GM19455 (cell line): ENCODE data around the gene DAP3.
"Not testable (repeated sequence)": the region's sequence is repeated elsewhere in the genome, so short reads cannot be mapped to it uniquely, and the experiment has no call there.

Experiments
- ATAC-seq: cut with Tn5 transposase; IDR thresholded peaks from one replicate; pipeline ENCODE4 v1.9.1; 2021; ENCODE audit not compliant: unreplicated experiment

The DAP3 gene

GRCh38 chr1:155689081-155689607 is at the start of gene DAP3:
TSS of gene DAP3 (plus strand) at chr1:155689091. CDS start at chr1:155709780, 20,689 bp downstream.
- ATAC-seq, result not testable (repeated sequence)

- ATAC-seq, result no peak
These were observed 48.5 kb upstream of the DAP3 start for GRCh38 chr1:155640367-155640766.

- not testable (repeated sequence) for ATAC-seq
These were observed 46.2 kb upstream of the DAP3 start for GRCh38 chr1:155642559-155643180.

GRCh38 chr1:155643230-155643629 is 45.7 kb upstream of the DAP3 start:
- no peak for ATAC-seq

GRCh38 chr1:155645034-155645598 is 43.8 kb upstream of the DAP3 start:
- ATAC-seq, result no peak

GRCh38 chr1:155645648-155646047 is 43.2 kb upstream of the DAP3 start:
- no peak for ATAC-seq

- no peak for ATAC-seq
These were observed 42.6 kb upstream of the DAP3 start for GRCh38 chr1:155646307-155646706.

GRCh38 chr1:155648207-155649147 is 40.4 kb upstream of the DAP3 start:
- no peak for ATAC-seq

GRCh38 chr1:155649676-155650075 is 39.2 kb upstream of the DAP3 start:
- ATAC-seq, result no peak

GRCh38 chr1:155650231-155650757 is 38.6 kb upstream of the DAP3 start:
- ATAC-seq, result no peak

GRCh38 chr1:155651861-155652661 is 36.8 kb upstream of the DAP3 start:
- ATAC-seq, result no peak

GRCh38 chr1:155652951-155653350 is 35.9 kb upstream of the DAP3 start:
- no peak for ATAC-seq

GRCh38 chr1:155657463-155657862 is 31.4 kb upstream of the DAP3 start:
- no peak for ATAC-seq

GRCh38 chr1:155661239-155661638 is 27.7 kb upstream of the DAP3 start:
- ATAC-seq, result not testable (repeated sequence)

- no peak for ATAC-seq
These were observed 19.4 kb upstream of the DAP3 start for GRCh38 chr1:155669233-155670162.

GRCh38 chr1:155671750-155672149 is 17.1 kb upstream of the DAP3 start:
- no peak for ATAC-seq

- ATAC-seq, result no peak
These were observed 15.9 kb upstream of the DAP3 start for GRCh38 chr1:155673003-155673402.

GRCh38 chr1:155678027-155678426 is 10.9 kb upstream of the DAP3 start:
- ATAC-seq, result no peak

- not testable (repeated sequence) for ATAC-seq
These were observed 9.9 kb upstream of the DAP3 start for GRCh38 chr1:155678992-155679391.
